Activated CD8-positive, alpha-beta memory T cell treated with anti-CD3 and anti-CD28 coated beads, Interleukin-2, amount 50 U/mL, for 4 hours (primary cell): ENCODE measurements around the gene CTR9.

Experiments
- DNase-seq: peaks from one replicate; pipeline ENCODE4 v3.0.0-alpha.2; 2020

CTR9 gene

GRCh38 chr11:10743354-10744000, 7.6 kb upstream of the CTR9 start:
- peak; percentile 32 for DNase-seq

- no peak for DNase-seq
These were observed 6.8 kb upstream of the CTR9 start for GRCh38 chr11:10744206-10744605.

DNA sequence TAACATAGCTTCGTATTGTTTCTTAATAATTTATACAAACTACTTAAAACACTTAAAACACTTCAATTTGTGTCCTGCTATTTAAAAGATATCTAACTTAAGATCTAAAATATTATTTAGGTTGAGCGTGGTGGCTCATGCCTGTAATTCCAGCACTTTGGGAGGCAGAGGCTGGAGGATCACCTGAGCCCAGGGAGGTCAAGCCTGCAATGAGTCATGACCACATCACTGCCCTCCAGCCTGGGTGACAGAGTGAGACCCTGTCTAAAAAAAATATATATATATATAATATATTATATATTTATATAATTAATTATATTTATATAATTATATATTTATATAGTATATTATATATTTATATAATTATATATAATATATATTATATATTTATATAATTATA, 4.2 kb upstream of the CTR9 start:
- DNase-seq: no peak

DNA sequence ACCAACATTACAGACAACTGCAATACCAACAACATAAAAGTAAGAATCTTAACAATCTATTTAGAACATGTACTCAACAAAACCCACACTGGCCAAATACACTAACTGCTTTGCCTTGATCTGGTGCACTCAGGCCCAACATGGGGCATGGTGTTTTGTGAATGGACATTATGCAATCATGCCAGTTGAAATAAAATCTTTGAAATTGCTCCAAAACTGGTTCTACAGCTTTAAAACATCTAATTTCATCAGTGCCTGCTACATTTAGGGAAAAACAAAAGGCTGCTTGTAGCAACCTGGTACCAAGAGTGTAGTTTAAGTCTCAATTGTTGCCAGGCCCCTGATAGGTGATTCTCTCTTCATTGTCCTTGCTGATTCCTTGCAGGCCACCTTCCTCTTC, 3.3 kb upstream of the CTR9 start:
- DNase-seq: no peak

- no peak for DNase-seq
These were observed 1.6 kb upstream of the CTR9 start for GRCh38 chr11:10749476-10749875.

GRCh38 chr11:10751581-10751940, 515 bp downstream of the CTR9 start:
- no peak for DNase-seq

GRCh38 chr11:10752061-10752460, 1.0 kb downstream of the CTR9 start:
- DNase-seq: no peak

- DNase-seq: no peak
These were observed 1.4 kb downstream of the CTR9 start for GRCh38 chr11:10752486-10752885.

DNA sequence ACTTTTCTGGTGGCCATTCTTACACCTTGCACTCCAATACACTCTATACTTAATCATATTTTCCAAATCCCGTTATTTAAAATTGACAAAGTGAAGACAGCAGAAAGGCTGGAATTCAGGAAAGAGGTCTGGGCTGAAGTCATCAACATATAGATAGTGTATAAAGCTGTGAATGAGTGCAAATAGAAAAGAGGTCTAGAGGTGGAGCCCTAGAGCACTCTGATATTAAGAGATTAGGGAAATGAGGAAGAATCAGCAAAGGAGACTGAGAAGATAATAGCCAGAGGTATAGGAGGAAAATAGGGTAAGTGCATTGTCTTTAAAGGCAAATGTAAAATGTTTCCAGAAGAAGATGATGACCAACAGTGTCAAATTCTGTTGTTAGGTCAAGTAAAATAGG, 7.9 kb downstream of the CTR9 start:
- DNase-seq: no peak

DNA sequence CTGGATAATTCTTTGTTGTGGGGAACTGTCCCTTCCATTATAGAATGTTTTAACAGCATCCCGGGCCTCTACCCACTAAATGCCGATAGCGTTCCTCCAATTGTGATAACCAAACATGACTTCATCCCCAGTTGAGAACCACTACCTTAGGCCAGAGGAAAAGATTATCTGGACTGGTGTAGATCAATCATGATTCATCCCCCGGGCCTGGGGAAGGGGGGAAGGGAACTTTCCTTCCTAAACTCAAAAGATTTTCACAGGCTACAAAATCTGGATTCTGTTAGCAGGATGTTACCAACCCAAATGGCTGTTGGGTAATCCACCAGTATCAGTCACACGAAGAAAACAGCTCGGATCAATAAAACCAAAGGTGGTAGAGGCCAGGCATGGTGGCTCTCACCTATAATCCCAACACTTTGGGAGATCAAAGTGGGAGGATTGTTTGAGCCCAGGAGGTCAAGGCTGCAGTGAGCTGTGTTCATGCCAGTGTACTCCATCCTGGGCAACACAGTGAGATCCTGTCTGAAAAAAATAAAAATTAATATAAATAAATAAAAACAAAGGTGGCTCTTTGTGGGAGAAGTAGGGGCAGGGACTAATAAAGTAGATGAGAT, 10.1 kb downstream of the CTR9 start:
- no peak for DNase-seq

- no peak for DNase-seq
These were observed 11.1 kb downstream of the CTR9 start for GRCh38 chr11:10762185-10762584.

GRCh38 chr11:10762913-10763421, 11.9 kb downstream of the CTR9 start:
- no peak for DNase-seq

DNA sequence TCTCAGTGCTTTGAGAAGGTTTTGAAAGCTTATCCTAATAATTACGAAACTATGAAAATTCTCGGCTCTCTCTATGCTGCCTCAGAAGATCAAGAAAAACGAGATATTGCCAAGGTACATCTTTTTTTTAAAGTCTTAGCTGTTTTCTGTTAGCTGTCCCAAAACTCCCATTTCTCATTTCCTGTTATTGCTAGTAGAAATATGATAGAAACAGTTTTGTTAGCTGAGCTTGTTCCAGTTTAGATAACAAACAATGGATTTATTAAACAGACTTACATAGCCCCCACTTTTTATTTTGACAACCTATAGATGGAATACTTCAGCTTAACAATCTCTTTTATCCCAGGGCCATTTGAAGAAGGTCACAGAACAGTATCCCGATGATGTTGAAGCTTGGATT, 12.7 kb downstream of the CTR9 start:
- DNase-seq: no peak

GRCh38 chr11:10764412-10764811, 13.4 kb downstream of the CTR9 start:
- no peak for DNase-seq

GRCh38 chr11:10770626-10771254, 19.7 kb downstream of the CTR9 start:
- DNase-seq: no peak

GRCh38 chr11:10771457-10771856, 20.4 kb downstream of the CTR9 start:
- no peak for DNase-seq

DNA sequence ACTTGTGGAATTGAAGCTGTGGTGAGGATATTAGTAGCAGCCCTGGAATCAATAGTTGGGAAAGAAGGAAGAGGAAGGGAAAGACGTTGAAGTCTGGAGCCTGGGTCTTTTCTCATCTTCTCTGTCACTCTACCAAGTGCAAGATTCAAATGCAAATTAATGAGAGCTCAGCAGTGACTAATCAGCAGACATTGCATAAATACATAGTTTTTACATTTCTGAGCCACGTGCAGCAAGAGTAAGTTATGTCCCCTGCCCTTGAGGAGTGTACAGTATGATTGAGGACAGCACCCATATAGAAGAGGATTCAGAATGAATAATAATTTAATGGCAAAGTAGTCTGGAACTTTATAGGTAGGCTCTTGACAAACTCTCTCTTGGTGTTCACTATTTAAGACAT, 23.8 kb downstream of the CTR9 start:
- no peak for DNase-seq

DNA sequence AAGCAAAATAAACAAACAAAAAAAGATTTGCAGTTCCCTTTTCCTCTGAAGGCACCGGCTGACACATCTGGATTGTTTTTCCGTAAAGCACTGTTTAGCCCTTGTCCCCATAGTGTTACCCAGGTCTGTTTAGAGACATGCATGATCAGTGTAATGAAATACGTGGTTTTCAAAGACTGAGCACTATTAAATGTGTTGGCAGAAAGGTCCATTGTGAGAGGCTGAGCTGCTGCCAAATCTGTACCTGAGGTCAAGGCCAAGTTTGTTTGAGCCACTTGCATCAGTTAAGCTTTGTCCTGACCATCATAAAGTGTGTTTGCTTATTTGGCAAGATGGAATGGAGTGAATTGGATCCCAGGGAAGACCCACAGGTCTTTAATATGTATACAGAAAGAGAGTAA, 26.3 kb downstream of the CTR9 start:
- DNase-seq: no peak

- DNase-seq: no peak
These were observed 26.8 kb downstream of the CTR9 start for GRCh38 chr11:10777806-10778205.

DNA sequence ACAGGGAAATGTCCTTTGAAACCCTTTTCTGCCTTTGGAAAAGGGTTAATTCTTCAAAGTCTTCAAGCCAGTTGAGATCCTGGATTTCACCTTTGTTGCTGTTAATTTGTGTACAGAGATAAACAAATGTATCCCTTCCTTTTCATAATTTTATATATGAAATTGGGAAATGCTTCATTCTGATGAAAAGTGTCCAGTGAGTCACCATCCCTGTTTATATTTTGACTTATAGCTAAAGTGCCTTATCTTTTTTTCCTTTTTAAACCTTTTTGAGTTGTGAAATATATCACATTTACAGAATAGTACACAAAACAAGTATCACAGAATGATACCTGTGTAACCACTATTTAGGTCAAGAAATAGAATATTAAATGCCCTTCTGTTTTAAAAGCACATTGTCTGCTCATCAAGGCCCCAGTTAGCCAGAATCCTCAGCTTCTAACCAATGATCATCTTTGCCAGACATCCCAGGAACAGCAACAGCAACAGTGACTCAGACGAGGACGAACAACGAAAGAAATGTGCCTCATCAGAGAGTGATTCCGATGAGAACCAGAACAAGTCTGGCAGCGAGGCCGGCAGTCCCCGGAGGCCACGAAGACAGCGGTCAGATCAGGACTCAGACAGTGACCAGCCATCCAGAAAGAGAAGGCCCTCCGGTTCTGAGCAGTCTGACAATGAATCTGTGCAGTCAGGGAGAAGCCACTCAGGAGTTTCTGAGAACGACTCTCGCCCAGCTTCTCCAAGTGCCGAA, 27.3 kb downstream of the CTR9 start:
- DNase-seq: no peak

DNA sequence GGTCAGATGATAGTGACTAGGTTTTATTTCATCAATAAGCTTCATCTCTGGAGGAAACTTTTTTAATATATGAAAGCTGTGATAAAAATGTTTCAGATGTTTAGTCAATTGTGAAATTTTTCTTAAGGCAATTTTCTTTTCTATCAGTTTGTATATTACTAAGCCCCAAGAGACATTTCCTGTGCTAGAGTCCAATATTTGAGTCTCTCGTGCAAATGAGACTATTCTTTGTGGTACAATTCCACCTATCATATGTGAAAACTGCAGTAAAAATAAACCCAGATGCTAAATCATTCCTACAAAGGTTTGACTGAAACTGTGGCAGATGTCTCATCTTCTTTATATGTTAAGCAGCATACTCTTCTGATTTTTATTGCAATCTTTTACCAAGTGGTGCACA, 28.0 kb downstream of the CTR9 start:
- DNase-seq: no peak

GRCh38 chr11:10780040-10780439, 29.0 kb downstream of the CTR9 start:
- DNase-seq: no peak

DNA sequence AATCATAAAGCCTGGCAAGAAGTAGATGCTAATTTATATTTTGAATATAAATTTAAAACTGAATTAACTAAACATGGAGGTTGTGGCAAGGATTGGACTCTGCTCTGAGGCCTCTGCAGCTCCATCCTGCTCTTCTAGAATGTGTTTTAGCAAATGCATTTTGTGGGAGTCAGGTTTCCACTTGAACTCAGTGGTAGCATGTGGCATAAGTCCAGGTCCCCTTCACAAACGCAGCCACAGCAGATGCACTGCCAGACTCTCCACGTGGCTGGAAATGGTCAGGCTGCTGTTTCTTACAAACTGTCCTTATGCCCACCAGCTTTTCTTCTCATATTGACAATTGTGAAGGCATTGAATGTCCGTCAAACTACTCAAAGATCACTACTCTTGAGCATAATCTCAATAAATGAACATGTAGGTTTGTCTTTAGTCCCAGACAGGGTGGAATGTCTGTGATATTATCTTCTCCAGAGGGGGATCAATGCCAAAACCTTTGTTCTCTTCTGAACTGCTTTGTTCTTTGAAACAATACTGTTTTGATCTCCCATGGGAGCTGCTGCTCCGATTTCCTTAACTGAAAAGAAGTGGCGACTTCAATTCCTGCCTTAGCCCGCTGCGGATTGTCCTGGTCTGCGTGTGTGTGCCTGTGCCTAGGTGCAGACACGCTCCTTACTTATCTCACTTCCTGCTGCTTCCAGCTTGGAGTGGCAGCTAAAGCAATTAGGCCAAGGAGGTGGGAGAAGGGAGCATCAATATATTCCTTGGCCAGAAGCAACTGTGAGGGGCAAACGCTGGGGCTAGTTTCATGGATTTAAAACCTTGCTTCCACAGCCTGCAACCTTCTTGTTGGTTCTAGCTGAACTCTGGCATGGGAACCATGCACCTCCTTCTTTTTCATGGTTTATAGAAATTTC, 33.4 kb downstream of the CTR9 start:
- DNase-seq: no peak
